ENCODE data around the gene REG3A.

The REG3A gene

GRCh38 chr2:79120194-79120713 lies 39.3 kb downstream of the REG3A start, which contains the start of gene REG1A:
REG1A (plus strand) TSS chr2:79120488; CDS start chr2:79120862, 374 bp downstream.
- no peak for DNase-seq (ENCODE audit: low read depth, low spot score)

DNA sequence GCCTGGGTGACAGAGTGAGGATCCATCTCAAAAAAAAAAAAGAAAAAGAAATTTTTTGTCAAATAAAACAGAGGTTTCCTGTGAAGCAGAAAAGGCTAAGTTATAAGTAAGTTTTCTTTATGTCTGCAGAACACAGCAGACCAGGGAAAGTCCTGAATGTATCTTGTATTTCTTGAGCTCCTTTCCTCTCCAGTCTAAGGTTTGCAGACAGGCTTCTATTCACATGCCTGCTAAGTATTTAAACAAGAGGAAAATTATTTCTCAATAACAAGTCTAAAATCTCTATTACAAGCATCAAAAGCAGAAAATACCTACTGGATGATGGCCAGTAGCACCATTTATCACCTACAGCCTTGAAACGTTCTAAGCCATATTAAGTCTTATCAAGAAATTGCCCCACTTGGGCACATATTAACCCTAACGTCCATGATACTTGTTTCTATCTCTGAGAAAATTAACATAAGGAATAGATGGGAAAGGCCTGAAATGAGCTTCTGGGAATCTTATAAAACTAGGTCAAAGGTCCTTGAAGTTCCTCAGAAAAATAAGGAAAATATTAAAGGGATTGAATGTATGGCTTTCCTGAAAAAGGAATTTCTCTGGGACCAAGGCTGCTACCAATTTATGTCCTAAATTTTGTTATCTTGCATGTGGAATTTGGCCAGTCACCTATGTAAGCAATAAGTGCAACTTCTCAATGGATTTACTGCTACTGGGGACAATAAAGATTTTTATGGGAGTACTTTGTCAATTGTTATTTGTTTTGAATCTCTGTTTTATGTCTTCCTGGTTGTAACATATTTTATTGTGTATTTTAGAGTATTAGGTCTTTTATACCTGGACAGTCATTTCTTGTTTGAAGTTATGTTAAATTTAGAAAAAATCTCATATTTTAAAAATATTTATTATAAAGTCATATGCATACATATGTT lies 42.3 kb downstream of the REG3A start:
- no peak for DNase-seq (ENCODE audit: low read depth, low spot score)

DNA sequence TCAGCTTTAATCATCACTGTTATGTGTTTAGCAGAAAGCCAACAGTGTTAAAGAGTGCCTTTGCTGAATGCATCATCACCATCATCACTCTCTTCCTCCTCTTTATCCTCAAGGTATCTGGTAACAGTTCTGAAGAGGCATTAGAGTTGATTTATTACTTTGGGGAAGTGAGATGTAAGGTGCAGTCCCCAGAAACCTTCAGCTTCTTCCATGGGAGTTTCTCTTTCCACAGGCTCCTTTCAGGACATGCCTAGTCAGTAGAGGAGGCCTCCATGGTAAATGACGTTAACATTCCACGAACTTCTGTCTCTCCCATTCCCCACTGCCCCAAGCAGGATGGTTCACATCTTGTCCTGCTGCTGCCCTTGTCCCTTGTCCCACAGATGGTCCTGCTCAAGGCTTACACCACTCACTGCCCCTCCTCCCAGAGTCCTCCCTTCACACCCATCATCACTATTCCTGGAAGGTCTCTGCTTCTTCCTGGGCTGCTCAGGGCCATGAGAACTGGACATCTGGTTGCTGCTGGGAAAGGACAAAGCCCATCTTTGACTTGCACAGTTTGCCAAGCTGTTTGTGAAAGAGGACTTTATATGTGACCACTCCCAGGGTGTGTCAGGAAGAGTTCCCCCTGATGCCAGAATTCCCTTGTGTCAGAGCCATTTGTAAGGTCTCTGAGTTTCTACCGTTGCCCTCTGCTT lies 44.6 kb downstream of the REG3A start:
- DNase-seq (ENCODE audit: low read depth, low spot score) = no peak

GRCh38 chr2:79112269-79112668 lies 47.3 kb downstream of the REG3A start:
- DNase-seq (ENCODE audit: low read depth, low spot score) = no peak

Data from ELF-1 (cell line).